Neuronal stem cell (in vitro differentiated cells): Measurements from ENCODE around the gene SLC9B2.

Experiments
- DNase-seq: peaks from one replicate; pipeline ENCODE4 v3.0.0-alpha.2; 2013; ENCODE audit warnings: low spot score
- H2AFZ ChIP-seq: one replicate; pipeline ENCODE4 v1.6.1; 2013; ENCODE audit warnings: mild to moderate bottlenecking, low read length, inconsistent platforms
- H2AK5ac ChIP-seq: 2 replicates; pipeline ENCODE4 v1.6.1; 2013; ENCODE audit warnings: low read depth, mild to moderate bottlenecking, inconsistent platforms, low read length, moderate library complexity, mixed read lengths
- H2BK120ac ChIP-seq: 2 replicates; pipeline ENCODE4 v1.6.1; 2013; ENCODE audit warnings: low read depth, mild to moderate bottlenecking, inconsistent platforms, low read length, moderate library complexity, mixed read lengths
- H2BK12ac ChIP-seq: one replicate; pipeline ENCODE4 v1.6.1; 2013; ENCODE audit warnings: low read length, inconsistent platforms
- H2BK15ac ChIP-seq: 2 replicates; pipeline ENCODE4 v1.6.1; 2013; ENCODE audit warnings: mild to moderate bottlenecking, low read length, inconsistent platforms, mixed read lengths
- H2BK5ac ChIP-seq: one replicate; pipeline ENCODE4 v1.6.1; 2013; ENCODE audit warnings: inconsistent platforms, mild to moderate bottlenecking, low read length, moderate library complexity
- H3K14ac ChIP-seq: one replicate; pipeline ENCODE4 v1.6.1; 2013; ENCODE audit warnings: low read length, inconsistent platforms
- H3K18ac ChIP-seq: 2 replicates; pipeline ENCODE4 v1.6.1; 2013; ENCODE audit warnings: low read length, inconsistent platforms
- H3K23ac ChIP-seq: 2 replicates; pipeline ENCODE4 v1.6.1; 2013; ENCODE audit warnings: low read depth, mild to moderate bottlenecking, mixed read lengths, low read length, inconsistent platforms; ENCODE audit not compliant: poor library complexity
- H3K27ac ChIP-seq: replicated peaks from 3 replicates; pipeline ENCODE4 v1.5.1; 2013; ENCODE audit warnings: low read length, inconsistent platforms
- H3K27me3 ChIP-seq, 3 experiments: 2 replicates each; pipeline ENCODE4 v1.6.1; 2013; ENCODE audit warnings: low read length in 3 of 3, mild to moderate bottlenecking in 2 of 3, inconsistent platforms in 1 of 3, low read depth in 1 of 3, mixed read lengths in 1 of 3, moderate library complexity in 1 of 3; ENCODE audit not compliant: control insufficient read depth in 3 of 3, insufficient read depth in 3 of 3
- H3K36me3 ChIP-seq, 2 donors: replicated peaks in 1 of 2; 2 replicates each; pipeline ENCODE4 v1.6.1; 2013; ENCODE audit warnings: low read length in 2 of 2; ENCODE audit not compliant: control insufficient read depth in 2 of 2, insufficient read depth in 2 of 2
- H3K4ac ChIP-seq: 2 replicates; pipeline ENCODE4 v1.6.1; 2013; ENCODE audit warnings: inconsistent platforms, mild to moderate bottlenecking, low read length, moderate library complexity
- H3K4me1 ChIP-seq, 2 donors: 1 replicate in 1 of 2; 2 replicates in 1 of 2; pipeline ENCODE4 v1.6.1; 2013; ENCODE audit warnings: low read length in 2 of 2, low read depth in 1 of 2; ENCODE audit not compliant: control insufficient read depth in 2 of 2, insufficient read depth in 1 of 2
- H3K4me2 ChIP-seq: one replicate; pipeline ENCODE4 v1.6.1; 2013; ENCODE audit warnings: mild to moderate bottlenecking, low read length, inconsistent platforms; ENCODE audit not compliant: insufficient read depth, poor library complexity, severe bottlenecking
- H3K4me3 ChIP-seq, 2 donors: 2 replicates each; pipeline ENCODE4 v1.5.1; 2013; ENCODE audit warnings: low read length in 2 of 2, mild to moderate bottlenecking in 2 of 2, inconsistent platforms in 1 of 2, moderate library complexity in 1 of 2
- H3K79me1 ChIP-seq: one replicate; pipeline ENCODE4 v1.6.1; 2013; ENCODE audit warnings: low read depth, mild to moderate bottlenecking, inconsistent platforms, low read length, moderate library complexity
- H3K9ac ChIP-seq: one replicate; pipeline ENCODE4 v1.6.1; 2013; ENCODE audit warnings: mild to moderate bottlenecking, low read depth, low read length, inconsistent platforms; ENCODE audit not compliant: poor library complexity
- H3K9me3 ChIP-seq, 2 donors: replicated peaks in 1 of 2; 2 replicates each; pipeline versions ENCODE3 to v1.6.1; 2013; ENCODE audit warnings: low read length in 2 of 2, mild to moderate bottlenecking in 2 of 2, inconsistent platforms in 1 of 2, low read depth in 1 of 2, mixed read lengths in 1 of 2, moderate library complexity in 1 of 2; ENCODE audit not compliant: control insufficient read depth in 2 of 2, insufficient read depth in 1 of 2
- H4K8ac ChIP-seq: one replicate; pipeline ENCODE4 v1.6.1; 2013; ENCODE audit warnings: low read depth, mild to moderate bottlenecking, inconsistent platforms, low read length, moderate library complexity
- H4K91ac ChIP-seq: one replicate; pipeline ENCODE4 v1.6.1; 2013; ENCODE audit warnings: low read length, low read depth, mild to moderate bottlenecking, inconsistent platforms; ENCODE audit not compliant: poor library complexity
- WGBS, 2 donors: extraction: QIAGEN DNeasy Blood & Tissue Kit; methylation state at CpG; one replicate each; pipeline ENCODE4 v1.1.7; 2013; ENCODE audit warnings: missing lambda C conversion rate in 2 of 2, mixed read lengths in 1 of 2; ENCODE audit not compliant: insufficient read length in 2 of 2, insufficient replicate concordance in 1 of 2; ENCODE audit errors: extremely low coverage in 2 of 2; 5-methylcytosine and 5-hydroxymethylcytosine counted together

SLC9B2 gene

DNA sequence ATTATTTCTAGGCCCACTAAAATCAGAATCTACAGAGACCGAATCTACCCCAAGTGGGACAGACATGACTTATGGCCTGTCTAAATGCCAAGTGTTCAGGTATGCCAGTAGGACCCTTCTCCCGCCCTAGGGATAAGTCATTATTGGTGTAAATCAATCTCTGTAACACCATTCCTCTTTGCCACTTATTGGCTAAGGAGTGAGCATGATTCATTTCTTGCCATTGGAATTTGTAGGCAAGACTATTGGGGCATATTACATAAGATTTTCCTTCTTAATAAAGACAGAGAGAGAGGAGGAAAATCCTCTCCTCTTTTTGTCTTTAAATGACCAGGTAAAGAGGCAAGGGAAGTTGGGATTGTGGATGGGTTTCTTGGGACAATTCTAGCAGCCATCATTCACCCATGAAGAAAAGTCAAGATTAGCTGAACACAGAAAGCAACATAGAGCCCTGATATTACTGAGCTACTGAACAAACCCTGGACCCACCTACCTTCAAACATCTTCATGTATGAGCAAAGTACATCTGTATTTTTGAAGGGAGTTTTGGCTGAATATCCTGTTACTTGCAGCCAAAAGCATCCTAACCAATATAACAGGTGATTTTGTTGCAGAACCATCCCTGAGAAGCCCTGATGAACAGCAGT lies 2.6 kb downstream of the SLC9B2 start:
- no peak overlapping the region for H2BK5ac ChIP-seq
- H3K14ac ChIP-seq, result no peak overlapping the region
- peaks cover 0 to 6% of the 10 kb centered on the region in 2 donors for H3K9me3 ChIP-seq
- H4K91ac ChIP-seq, result no peak overlapping the region
- H3K4ac ChIP-seq, result no peak overlapping the region
- WGBS, 2 donors, result no CpG with 5 or more reads among the region's 2 CpGs
- H3K23ac ChIP-seq, result no peak overlapping the region
- H2AK5ac ChIP-seq, result no peak overlapping the region
- DNase-seq, result no peak
- no peaks in the 10 kb centered on the region for H3K79me1 ChIP-seq
- no peak overlapping the region for H3K9ac ChIP-seq
- no peak overlapping the region for H3K4me3 ChIP-seq
- H3K4me1 ChIP-seq, result peaks cover 2 to 3% of the 10 kb centered on the region in 2 donors
- H2AFZ ChIP-seq, result no peak overlapping the region
- H3K36me3 ChIP-seq, result peaks cover 0 to 3% of the 10 kb centered on the region in 2 donors
- no peak overlapping the region for H3K18ac ChIP-seq
- no peak overlapping the region for H4K8ac ChIP-seq
- no peak overlapping the region for H2BK120ac ChIP-seq
- no peak overlapping the region for H3K4me2 ChIP-seq
- H2BK12ac ChIP-seq, result no peak overlapping the region
- H2BK15ac ChIP-seq, result no peak overlapping the region
- no peaks in the 10 kb centered on the region for H3K27me3 ChIP-seq
- H3K27ac ChIP-seq, result no peak overlapping the region

- no peak overlapping the region for H3K18ac ChIP-seq
These were observed 8.6 kb downstream of the SLC9B2 start for GRCh38 chr4:103067841-103068547.

DNA sequence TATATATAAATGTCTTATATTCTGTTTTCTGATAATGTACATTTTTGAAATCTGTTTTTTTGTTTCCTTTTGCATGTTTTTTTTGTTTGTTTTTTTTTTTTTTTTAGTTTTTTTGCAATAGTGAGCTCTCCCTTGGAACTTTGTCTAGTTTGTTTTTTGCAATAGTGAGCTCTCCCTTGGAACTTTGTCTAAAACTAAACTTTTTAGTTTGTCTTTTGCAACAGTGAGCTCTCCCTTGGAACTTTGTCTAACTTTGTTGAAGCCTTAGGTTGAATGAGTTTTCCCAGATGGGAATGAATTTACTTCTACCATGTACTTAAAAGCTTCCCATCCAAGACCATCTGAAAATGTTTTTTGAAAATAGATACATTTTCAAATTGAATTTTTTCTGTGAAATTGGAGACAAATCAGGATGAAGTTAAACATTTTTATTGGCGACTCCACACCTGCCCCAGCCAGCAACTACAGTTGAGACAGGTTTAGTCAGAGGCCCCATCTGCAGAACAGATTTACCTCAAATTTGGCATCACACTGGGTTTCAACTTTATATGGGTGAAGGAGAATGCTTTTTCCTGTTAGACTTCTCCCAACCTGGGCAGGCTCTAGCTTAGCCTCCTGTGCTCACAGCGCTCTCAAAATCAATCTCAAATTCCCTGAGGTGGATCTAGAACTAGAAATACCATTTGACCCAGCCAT lies 16.0 kb downstream of the SLC9B2 start:
- Histone ChIP-seq H3K27me3 (no peaks in the 10 kb centered on the region), H3K4me3 (no peak overlapping the region), H3K9me3 (no peaks in the 10 kb centered on the region), H3K79me1 (no peaks in the 10 kb centered on the region), H2BK120ac (no peak overlapping the region), H3K18ac (no peak overlapping the region), H3K4me2 (no peak overlapping the region), H3K36me3 (peaks cover 0 to 9% of the 10 kb centered on the region in 2 donors), H2AK5ac (no peak overlapping the region), H3K4ac (no peak overlapping the region), H4K91ac (no peak overlapping the region), H4K8ac (no peak overlapping the region), H3K9ac (no peak overlapping the region), H2BK5ac (no peak overlapping the region), H2AFZ (no peak overlapping the region), H3K4me1 (no peaks in the 10 kb centered on the region), H2BK12ac (no peak overlapping the region), H2BK15ac (no peak overlapping the region), H3K14ac (no peak overlapping the region), H3K23ac (no peak overlapping the region), H3K27ac (no peak overlapping the region)
- DNase-seq, result no peak
- no CpG with 5 or more reads among the region's 2 CpGs for WGBS, 2 donors

More at GRCh38 chr4:103067841-103068547, 8.6 kb downstream of the SLC9B2 start:
- no peak overlapping the region for H2BK5ac ChIP-seq
- H2AK5ac ChIP-seq, result no peak overlapping the region
- H3K36me3 ChIP-seq, result peaks cover 0 to 16% of the 10 kb centered on the region in 2 donors
- no peak overlapping the region for H3K23ac ChIP-seq
- H3K9me3 ChIP-seq, result no peaks in the 10 kb centered on the region
- no peak overlapping the region for H4K8ac ChIP-seq
- H3K4me2 ChIP-seq, result no peak overlapping the region
- WGBS, 2 donors, result no CpG with 5 or more reads among the region's 2 CpGs
- no peak overlapping the region for H2BK12ac ChIP-seq
- no peaks in the 10 kb centered on the region for H3K27me3 ChIP-seq
- no peak overlapping the region for H3K14ac ChIP-seq
- H3K79me1 ChIP-seq, result no peaks in the 10 kb centered on the region
- no peak overlapping the region for H4K91ac ChIP-seq
- no peak overlapping the region for H2BK120ac ChIP-seq
- H3K27ac ChIP-seq, result no peak overlapping the region
- no peak overlapping the region for H2BK15ac ChIP-seq
- no peak overlapping the region for H3K4me3 ChIP-seq
- no peaks in the 10 kb centered on the region for H3K4me1 ChIP-seq
- H2AFZ ChIP-seq, result no peak overlapping the region
- H3K4ac ChIP-seq, result no peak overlapping the region
- DNase-seq, result no peak
- H3K9ac ChIP-seq, result no peak overlapping the region

DNA sequence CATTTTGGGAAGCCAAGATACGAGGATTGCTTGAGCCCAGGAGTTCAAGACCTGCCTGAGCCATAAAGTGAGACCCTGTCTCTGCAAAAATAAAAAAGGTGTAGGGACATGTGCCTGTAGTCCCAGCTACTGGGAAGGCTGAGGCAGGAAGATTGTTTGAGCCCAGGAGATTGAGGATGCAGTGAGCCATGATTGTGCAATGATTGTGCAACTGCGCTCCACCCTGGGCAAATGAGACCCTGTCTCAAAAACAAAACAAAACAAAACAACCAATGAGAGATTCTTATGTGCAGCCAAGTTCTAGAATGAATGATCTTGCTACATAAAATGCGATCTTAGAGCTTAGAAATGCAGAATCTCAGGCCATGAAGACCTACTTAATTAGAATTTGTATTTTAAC lies 22.5 kb downstream of the SLC9B2 start:
- Histone ChIP-seq H3K9ac (no peak overlapping the region), H2BK5ac (no peak overlapping the region), H2AFZ (no peak overlapping the region), H3K79me1 (no peaks in the 10 kb centered on the region), H3K14ac (no peak overlapping the region), H4K8ac (no peak overlapping the region), H3K27me3 (no peaks in the 10 kb centered on the region), H3K4ac (no peak overlapping the region), H2BK12ac (no peak overlapping the region), H3K36me3 (peaks cover 0 to 9% of the 10 kb centered on the region in 2 donors), H3K4me2 (no peak overlapping the region), H3K9me3 (no peaks in the 10 kb centered on the region), H3K23ac (no peak overlapping the region), H3K4me3 (no peak overlapping the region), H3K4me1 (no peaks in the 10 kb centered on the region), H2BK15ac (no peak overlapping the region), H2AK5ac (no peak overlapping the region), H4K91ac (no peak overlapping the region), H2BK120ac (no peak overlapping the region), H3K27ac (no peak overlapping the region), H3K18ac (no peak overlapping the region)
- no CpG with 5 or more reads among the region's 3 CpGs for WGBS, 2 donors
- DNase-seq, result no peak
